HG03280 (cell line): ENCODE measurements around the gene MYH11.
"Not testable (repeated sequence)": the region's sequence is repeated elsewhere in the genome, so short reads cannot be mapped to it uniquely, and the experiment has no call there.

Experiments
- ATAC-seq: cut with Tn5 transposase; IDR thresholded peaks from one replicate; pipeline ENCODE4 v1.9.1; 2021; ENCODE audit warnings: mild to moderate bottlenecking, moderate library complexity; ENCODE audit not compliant: unreplicated experiment

The MYH11 gene

DNA sequence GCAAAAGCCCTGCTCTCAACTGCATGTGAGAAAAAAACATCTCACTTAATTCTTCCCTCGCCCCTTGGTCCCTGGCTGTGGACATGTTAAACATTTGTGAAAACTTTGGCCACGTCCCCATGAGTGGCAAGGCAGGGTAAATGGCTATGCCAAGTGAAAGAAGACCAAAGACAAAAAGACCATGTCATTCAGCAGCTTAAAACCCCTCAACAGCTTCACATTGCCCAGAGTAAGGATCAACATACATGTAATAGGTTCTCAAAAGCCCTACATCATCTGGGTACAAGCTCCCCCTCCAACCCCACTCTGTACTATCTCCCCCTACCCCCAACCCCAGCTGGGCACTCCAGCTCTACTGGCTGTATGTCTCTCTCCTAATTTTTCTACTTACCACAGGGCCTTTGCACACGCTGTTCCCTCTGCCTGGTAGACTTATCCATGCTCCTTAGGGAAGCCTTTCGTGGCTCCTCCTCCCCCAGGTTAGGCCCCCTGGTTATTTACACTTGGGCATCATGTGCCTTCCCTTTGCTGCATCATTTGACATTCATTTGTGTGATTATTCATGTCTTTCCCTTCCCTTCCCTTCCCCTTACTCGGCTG is 131.1 kb downstream of the MYH11 start:
- ATAC-seq, result no peak

DNA sequence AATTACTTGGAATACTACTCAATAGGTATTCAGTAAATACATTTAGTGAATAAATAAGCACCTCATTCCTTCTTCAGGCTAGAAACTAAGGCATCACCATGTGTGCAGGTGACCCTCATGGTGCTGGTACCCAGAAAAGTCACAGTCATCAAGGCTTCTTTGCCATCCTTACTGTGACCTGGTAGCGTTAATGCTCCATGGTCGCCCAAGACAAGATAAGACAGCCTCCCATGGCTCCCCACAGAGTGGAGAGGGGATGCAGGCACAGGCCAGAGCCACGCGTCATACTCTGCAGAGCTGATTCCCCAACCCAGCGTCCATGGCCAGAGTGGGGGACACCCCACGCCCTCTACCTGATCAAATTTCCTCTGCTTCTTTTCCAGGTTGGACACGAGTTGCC is 133.0 kb downstream of the MYH11 start:
- no peak for ATAC-seq

DNA sequence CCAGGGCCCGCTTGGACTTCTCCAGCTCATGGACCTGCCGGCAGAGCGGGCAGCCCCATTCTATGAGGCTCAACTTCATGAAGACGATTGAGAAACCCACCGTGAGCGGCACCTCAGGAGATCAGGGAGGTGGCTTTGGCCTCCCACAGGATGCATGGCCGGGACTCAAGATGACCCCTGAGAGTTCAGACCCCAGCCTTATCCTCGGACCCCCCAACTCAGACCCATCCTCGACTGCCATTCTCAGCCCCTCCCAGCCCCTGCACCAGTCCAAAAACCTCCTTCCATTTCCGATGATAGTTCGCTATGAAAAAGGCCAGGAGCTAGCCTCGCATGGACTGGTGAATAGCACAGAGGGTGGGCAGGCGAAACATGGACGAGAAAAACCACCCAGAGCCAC is 135.8 kb downstream of the MYH11 start:
- ATAC-seq, result no peak

DNA sequence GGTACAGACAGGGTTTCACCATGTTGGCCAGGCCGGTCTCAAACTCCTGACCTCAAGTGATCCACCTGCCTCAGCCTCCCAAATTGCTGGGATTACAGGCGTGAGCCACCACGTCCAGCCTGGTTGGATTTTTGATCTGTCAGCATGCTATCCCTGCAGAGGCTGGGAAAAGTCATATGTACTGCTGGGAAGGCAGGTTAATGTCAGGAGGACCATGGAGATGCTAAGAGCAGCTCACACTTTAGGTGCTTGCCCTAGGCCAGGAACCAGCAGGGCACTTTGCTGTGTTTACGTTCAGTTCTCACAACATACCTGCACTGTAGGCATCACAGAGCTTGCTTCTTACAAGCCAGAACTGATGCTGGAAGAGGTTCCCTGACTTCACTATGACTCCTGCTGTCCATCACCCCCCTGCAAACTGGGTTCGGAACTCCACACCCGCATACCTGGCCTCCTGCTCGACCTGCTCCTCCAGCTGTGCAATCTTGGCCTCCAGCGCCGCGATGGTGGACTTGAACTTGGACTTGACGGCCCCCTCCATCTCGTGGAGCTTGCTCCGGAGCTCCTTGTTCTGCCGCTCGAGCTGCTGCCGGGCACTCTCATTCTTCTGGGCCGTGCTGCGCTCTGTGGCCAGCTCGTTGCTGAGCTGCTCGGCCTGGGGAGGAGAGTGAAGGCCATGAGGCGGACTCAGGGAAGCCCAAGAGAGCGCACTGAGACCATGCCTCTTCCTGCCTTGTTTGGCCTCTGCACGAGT is 140.0 kb downstream of the MYH11 start:
- no peak for ATAC-seq

DNA sequence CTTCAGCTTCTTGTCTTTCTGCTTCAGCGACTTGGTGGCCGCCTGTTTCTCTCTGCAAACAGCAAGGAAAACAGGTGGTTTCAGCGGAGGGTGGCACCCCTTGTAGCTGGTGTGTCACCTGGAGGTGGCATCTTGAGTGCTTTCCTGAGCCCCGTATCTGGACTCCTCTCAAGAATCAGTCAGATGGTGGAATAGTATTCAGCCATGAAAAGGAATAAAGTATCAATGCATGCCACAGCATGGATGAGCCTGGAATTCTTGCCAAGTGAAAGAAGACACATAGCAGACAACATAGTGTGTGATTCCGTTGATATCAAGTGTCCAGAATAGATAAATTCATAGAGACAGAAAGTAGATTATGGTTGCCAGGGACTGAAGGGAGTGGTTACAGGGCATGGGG is 141.6 kb downstream of the MYH11 start:
- ATAC-seq, result no peak

DNA sequence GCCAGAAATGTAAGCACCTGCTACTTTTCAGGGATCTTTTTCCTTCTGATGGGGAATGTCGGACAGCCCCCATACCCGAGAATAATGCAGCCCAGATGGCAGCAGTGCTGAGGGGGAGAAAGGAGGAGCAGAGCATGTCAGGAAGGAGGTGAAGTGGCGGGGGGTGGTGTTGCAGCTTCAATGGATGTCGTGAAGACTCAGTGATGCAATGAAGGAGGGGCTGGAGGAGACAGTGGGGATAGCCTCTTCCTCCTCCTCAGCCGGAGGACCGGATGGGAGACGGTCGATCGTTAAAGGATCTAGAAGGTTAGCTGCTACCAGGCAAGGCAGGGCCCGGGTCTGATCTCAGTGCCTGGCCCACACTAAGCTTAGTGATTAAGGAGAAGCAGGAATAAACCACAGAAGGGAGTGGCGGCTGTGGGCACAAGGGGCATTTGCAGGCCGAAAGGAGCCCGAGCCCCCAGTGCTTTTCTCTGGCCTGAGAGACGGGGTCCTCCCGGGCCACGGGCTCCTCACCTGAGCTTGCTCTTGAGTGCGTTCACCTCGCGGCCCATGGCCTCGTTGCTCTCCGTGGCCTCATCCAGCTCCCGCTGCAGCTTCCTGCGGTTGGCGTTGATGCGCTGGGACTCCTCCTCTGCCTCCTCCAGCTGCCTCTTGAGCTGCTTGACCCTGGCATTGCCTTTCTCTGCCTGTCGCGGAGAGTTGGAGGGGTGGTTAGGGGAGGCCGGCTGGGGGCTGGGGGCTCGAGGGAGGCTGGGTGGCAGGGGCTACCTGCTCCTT is 142.2 kb downstream of the MYH11 start:
- ATAC-seq, result no peak

DNA sequence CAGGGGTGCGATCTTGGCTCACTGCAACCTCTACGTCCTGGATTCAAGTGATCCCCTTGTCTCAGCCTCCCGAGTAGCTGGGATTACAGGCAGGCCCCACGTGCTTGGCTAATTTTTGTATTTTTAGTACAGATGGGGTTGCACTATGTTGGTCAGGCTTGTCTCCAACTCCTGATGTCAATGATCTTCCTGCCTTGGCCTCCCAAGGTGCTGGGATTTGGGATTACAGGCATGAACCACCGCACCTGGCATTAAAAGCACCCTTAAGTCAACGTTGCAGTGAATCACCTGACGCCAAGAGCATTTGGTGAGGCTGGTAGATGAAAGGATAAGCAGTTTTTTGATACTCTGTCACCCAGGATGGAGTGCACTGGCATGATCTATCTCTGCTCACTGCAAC is 147.8 kb downstream of the MYH11 start:
- ATAC-seq, result no peak

DNA sequence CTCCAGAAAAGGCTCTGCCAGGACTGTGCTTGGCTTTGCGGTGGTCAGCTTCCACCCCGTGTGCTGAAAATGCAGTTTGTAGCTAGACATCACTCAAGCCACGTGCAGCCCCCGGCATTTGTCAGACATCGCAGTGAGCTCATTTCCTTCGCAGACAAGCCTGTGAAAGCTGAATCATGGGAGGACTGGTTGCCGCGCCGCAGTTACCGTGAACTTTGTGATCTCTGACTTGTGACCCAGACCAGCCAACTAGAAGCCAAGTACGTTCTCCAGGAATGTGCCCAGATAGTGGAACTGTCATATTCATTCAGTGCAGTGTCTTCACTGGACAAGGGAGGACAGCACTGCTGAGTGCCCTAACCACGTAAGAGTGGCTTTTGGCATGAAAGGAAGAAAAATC is 148.7 kb downstream of the MYH11 start:
- no peak for ATAC-seq

DNA sequence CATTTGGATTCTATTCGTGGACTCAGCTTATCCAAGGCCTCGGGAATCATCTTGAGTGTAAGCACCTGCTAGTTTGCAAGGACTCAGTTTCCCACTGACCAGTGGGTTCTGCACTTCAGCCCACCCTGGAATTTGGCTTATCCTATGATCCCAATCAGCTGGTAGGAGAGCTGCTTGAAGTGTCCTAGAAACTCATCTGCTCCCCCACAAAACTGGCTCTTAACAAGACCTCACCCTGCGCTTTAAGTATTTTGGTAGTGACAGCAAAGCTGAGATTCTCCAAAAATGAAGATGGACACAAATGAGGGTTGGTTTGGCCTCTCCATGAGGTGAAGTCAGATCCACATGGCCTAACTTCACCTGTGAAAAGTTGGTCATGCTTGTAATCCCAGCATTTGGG is 149.5 kb downstream of the MYH11 start:
- ATAC-seq, result no peak

DNA sequence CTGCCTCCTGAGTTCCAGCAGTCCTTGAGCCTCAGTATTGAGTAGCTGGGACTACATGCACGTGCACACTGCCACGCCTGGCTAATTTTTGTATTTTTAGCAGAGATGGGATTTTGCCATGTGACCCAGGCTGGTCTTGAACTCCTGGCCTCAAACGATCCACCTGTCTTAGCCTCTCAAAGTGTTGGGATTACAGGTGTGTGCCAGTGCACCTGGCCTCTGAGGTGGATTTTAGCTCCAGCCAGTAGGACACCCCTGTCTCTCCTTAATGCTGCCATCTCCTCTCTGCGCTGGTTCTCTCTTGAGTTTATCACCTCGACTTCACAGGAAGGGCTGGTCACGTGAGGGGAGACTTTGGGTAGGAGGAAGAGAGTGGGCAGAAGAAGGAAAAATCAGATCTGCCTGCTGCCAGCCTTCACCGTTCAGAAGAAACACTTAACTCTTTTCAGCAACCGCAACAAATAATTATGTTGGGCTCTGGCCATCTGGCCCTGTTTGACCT is 151.7 kb downstream of the MYH11 start:
- no peak for ATAC-seq

DNA sequence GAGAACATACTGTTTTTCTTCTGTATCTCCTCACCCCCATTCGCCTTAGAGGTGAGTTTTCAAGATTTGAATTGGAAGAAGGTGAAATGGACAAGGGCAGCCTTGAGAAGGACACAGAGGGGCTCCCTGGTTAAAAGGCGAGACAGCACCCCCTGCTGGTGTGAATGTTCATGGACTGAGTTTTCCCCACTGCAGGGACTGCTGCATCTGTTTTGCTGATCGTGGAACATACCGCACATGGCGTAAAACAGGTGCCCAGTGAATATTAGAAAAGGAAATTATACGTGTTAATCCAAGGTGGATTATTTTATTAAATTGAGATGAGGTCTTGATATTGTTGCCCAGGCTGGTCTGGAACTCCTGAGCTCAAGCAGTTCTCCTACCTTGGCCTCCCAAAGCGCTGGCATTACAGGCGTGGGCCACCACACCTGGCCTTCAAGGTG is 152.3 kb downstream of the MYH11 start:
- ATAC-seq, result no peak

DNA sequence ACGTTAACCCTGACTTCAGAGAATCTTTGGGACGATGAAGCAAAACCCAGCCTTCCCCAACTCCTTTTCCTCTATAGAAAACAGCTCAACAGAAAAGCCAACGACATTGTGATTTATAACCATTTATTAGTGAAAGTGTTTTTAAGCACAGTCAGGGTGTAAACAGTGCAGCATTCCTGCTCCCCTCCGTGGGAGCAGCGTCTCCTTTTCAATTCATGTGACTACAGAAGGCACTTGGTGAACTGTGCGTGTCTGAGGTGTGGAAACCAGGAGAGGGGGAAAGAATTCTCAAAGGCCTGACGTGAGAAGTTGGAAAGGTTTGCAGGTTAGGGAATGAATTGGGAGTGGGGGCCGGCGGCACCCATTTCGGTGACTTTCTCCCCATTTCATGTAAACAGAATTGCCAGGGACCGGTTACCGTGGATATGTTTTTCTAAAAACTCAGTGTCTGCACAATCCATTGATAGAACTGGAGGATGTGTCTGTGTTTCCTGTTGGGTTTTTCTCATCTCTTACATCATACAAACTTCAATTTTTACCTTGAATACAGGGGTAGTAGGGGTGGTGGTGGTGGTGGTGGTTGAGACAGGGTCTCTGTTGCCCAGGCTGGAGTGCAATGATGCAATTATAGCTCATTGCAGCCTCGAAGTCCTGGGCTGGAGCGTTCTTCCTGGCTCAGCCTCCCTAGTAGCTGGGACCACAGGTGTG is 153.6 kb downstream of the MYH11 start:
- no peak for ATAC-seq

DNA sequence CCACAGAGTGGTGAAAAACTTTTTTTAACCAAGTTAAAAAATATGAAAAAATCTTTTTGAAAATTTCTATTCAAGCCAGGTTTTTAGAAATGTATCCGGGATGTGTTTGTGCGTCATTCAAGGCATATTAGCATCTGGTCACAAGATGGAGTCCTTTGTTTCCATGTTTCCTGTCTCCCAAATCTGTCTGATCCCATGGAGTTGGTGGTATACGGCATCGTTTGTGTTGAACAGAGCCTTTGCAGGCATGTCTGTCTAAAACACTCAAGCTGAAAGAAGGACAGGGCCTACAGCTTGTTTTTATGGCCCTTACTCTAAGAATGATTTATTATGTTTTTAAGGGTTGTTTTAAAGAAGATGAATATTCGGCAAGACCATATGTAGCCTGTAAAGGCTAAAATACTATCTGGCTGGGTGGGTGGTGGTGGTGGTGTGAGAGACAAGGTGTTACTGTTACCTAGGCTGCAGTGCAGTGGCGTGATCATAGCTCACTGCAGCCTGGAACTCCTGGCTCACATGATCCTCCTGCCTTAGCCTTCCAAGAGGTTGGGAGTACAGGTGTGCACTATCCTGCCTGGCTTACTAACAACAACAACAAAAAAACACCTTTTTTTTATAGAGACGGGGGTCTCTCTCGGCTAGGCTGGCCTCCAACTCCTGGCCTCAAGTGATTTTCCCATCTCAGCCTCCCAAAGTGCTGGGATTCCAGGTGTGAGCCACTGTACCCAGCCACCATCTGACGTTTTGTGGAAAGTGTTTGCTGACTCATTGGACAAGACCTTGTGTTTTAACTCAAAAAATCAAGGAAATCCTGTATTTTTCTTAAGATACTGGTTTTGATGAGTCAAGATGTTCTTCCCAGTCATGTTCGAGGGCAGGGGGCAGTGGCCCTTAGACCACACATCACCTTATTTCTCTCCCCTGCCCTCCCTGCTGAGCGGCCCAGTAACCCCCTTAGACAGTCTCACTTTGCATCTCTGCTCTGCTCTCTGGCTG is 154.6 kb downstream of the MYH11 start:
- ATAC-seq, result no peak

DNA sequence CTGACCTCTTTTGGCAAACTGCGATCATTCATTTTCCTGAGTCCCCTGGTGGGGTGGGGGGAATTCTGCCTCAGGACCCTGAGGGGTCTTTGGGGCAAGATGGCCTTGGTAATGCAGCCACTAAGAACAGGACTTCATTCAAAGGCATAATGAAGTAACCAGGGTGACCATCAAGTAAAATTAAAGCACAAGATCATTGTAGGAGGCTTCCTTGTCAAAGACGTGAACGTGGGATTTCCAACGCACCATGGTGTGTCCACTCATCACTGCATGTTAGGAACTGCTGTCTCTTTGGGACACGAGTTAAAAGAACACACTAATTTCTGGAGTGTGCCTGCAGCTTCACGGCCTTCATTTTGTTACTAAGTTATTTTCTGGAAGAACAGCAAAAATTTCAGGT is 155.5 kb downstream of the MYH11 start:
- ATAC-seq, result no peak

DNA sequence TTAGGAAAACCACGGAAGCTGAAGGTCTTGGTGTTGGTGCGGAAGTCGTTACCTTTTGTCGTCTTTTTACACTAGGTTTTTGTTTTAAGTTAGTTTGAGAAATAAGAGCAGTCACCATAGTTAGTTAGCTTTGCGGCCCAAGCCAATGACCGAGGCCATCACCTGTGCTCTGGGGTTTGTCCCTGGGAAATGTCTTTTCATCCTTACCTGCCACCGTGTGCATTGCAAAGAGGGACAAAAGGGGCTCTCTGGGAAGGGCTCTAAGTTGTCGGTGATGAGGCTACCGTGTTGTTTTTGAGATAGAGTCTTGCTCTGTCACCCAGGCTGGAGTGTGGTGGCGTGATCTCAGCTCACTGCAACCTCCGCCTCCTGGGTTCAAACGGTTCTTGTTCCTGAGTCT is 157.0 kb downstream of the MYH11 start:
- ATAC-seq, result no peak

DNA sequence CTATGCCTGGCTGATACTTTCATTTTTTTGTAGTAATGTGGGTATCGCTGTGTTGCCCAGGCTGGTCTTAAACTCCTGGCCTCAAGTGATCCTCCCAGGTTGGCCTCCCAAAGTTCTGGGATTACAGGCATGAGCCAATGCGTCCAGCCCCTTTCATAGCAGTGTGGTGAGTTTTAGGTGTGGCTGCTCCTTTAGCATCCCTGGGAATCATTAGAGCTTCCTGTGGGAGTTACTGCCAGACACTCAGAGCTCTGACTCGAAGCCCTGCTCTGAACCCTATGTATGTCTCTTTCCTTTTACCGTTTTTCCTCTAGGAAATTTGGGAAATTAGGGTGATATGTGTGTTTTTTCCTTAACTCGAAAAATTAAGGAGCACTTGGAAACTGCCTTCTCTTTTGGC is 162.3 kb downstream of the MYH11 start:
- no peak for ATAC-seq

DNA sequence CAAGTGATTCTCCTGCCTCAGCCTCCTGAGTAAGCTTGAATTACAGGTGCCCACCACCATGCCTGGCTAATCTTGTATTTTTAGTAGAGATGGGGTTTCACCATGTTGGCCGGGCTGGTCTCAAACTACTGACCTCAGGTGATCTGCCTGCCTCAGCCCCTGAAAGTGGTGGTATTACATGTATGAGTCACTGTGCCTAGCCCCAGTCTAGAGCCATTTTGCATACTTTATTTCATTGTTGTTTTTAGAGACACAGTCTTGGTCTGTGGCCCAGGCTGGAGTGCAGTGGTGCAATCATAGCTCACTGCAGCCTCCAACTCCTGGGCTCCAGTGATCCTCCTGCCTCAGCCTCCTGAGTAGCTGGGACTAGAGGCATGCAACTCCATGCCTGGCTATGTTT is 164.3 kb downstream of the MYH11 start:
- not testable (repeated sequence) for ATAC-seq

DNA sequence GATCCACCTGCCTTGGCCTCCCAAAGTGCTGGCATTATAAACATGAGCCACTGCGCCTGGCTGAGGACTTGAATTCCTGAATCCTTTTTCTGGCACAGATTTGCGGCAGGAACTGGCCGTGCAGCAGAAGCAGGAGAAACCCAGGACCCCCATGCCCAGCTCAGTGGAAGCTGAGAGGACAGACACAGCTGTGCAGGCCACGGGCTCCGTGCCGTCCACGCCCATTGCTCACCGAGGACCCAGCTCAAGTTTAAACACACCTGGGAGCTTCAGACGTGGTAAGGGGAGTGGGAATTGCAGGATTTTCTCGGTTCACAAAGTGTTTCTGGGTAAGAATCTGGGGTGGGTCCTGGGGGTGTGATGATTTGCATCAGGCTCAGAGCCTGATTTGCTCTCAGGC is 165.8 kb downstream of the MYH11 start:
- ATAC-seq, result no peak

DNA sequence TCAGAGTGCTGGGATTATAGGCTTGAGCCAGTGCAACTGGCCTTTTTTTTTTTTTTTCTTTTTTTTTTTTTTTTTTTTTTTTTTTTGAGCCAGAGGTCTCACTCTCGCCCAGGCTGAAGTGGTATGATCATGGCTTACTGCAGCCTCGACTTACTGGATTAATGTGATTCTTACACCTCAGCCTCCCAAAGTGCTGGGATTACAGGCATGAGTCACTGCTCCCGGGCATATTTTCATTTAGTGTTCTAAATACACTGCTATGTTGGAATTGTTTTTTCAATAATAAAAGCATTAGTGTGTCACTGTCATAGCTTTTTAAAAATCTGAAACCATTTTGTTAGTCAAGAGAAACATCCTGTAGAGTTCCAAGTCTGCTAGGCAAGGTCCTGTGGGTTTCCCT is 166.5 kb downstream of the MYH11 start:
- no peak for ATAC-seq

DNA sequence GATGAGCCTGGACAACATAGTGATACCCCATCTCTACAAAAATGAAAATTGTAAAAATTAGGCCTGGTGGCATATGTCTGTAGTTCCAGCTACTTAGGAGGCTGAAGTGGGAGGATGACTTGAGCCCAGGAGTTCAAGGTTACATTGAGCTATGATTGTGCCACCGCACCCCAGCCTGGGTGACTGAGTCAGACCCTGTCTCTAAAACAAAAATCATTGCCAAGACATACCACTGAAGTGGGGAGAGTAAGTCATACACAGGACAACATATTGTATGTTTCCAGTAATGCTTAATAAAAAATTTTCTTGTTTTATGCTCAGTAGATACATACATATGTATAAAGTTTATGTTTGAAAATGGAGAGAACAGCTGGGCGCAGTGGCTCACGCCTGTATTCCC is 167.5 kb downstream of the MYH11 start:
- ATAC-seq, result no peak
